PC-3 (cell line): ENCODE results near the gene PLSCR5. TPM values are rescaled to one million over a fixed set of nuclear protein-coding genes. Genes with fewer than 3 reads are reported as not detected.

Experiments used
- ATAC-seq: fragments of 200-7000 bp; cut with Tn5 transposase; 2 replicates; pipeline ENCODE4 v1.9.1; 2020; ENCODE audit warnings: mild to moderate bottlenecking, moderate library complexity
- BruUV-seq: library from RNA; stranded (reverse); fragments of 400-500 nt; replicated peaks from 2 replicates; lab custom pipeline; 2021; lab: Mats Ljungman, UMichigan
- CTCF ChIA-PET: fragments of 300-600 bp; sonication (Branson Sonifier 250); formaldehyde crosslinking; loops from one replicate; lab custom pipeline; 2022; ENCODE audit warnings: antibody characterized with exemption; lab: Charles Lee
- POLR2A ChIA-PET: fragments of 300-600 bp; sonication (Branson Sonifier 250); formaldehyde crosslinking; loops from one replicate; lab custom pipeline; 2022; ENCODE audit warnings: antibody characterized with exemption; ENCODE audit not compliant: unreplicated experiment; lab: Charles Lee
- DNase-seq: peaks from one replicate; pipeline ENCODE4 v3.0.0-alpha.2; 2015
- H2AFZ ChIP-seq: fragments of 300-600 bp; sonication (generic); 2 replicates; pipeline ENCODE4 v1.6.0; 2016; ENCODE audit warnings: antibody characterized with exemption, low read length
- H3F3A ChIP-seq: fragments of 300-600 bp; sonication (generic); one replicate; pipeline ENCODE4 v1.6.0; 2017; ENCODE audit warnings: antibody characterized with exemption, low read length, control low read depth, mild to moderate bottlenecking; ENCODE audit not compliant: unreplicated experiment
- H3K27ac ChIP-seq: fragments of 300-600 bp; sonication (generic); 2 replicates; pipeline ENCODE4 v1.5.1; 2016; ENCODE audit warnings: mild to moderate bottlenecking, low read length
- H3K27me3 ChIP-seq: fragments of 300-600 bp; sonication (generic); 2 replicates; pipeline ENCODE4 v1.6.1; 2016; ENCODE audit warnings: low read length, mixed read lengths
- H3K36me3 ChIP-seq: fragments of 300-600 bp; sonication (generic); 2 replicates; pipeline ENCODE4 v1.6.1; 2016; ENCODE audit warnings: low read depth, mixed run types, low read length, mixed read lengths
- H3K4me1 ChIP-seq: fragments of 300-600 bp; sonication (generic); 2 replicates; pipeline ENCODE4 v1.5.1; 2016; ENCODE audit warnings: low read length; ENCODE audit not compliant: insufficient read depth
- H3K4me2 ChIP-seq: fragments of 300-600 bp; sonication (generic); 2 replicates; pipeline ENCODE4 v1.6.0; 2016; ENCODE audit warnings: low read length
- H3K4me3 ChIP-seq: fragments of 300-600 bp; sonication (generic); 2 replicates; pipeline ENCODE4 v1.5.1; 2016; ENCODE audit warnings: mild to moderate bottlenecking, low read length, mixed read lengths
- H3K79me2 ChIP-seq: fragments of 300-600 bp; sonication (generic); 2 replicates; pipeline ENCODE4 v1.6.1; 2017; ENCODE audit warnings: low read length, mixed read lengths
- H3K9ac ChIP-seq: fragments of 300-600 bp; sonication (generic); 2 replicates; pipeline ENCODE4 v1.6.0; 2016; ENCODE audit warnings: mild to moderate bottlenecking, low read length
- H3K9me2 ChIP-seq: fragments of 300-600 bp; sonication (generic); replicated peaks from 2 replicates; pipeline ENCODE4 v1.6.1; 2016; ENCODE audit warnings: mixed run types, low read length, mixed read lengths
- H3K9me3 ChIP-seq: fragments of 300-600 bp; sonication (generic); 2 replicates; pipeline ENCODE4 v1.6.1; 2016; ENCODE audit warnings: low read length, mixed read lengths
- H4K20me1 ChIP-seq: fragments of 300-600 bp; sonication (generic); 2 replicates; pipeline ENCODE4 v1.6.1; 2016; ENCODE audit warnings: low read length, mixed read lengths
- CTCF ChIP-seq: fragments of 300-600 bp; sonication (generic); conservative IDR thresholded peaks from 2 replicates; pipeline ENCODE4 v1.5.1; 2017; ENCODE audit warnings: antibody characterized with exemption, low read depth, mild to moderate bottlenecking, low read length
- EZH2 ChIP-seq: fragments of 300-600 bp; sonication (generic); IDR thresholded peaks from one replicate; pipeline ENCODE4 v1.6.1; 2017; ENCODE audit warnings: antibody characterized with exemption, mild to moderate bottlenecking, low read length; ENCODE audit not compliant: unreplicated experiment
- EZH2phosphoT487 ChIP-seq: fragments of 300-600 bp; sonication (generic); IDR thresholded peaks from 2 replicates; pipeline ENCODE4 v1.6.1; 2018; ENCODE audit warnings: mild to moderate bottlenecking, antibody characterized with exemption, low read length, borderline replicate concordance
- intact Hi-C: fragments of 100-400 bp; cut with micrococcal nuclease; formaldehyde crosslinking; loops from 2 replicates; pipeline ENCODE4 v1.9.0; 2023
- total RNA-seq: library from RNA; depleted of rRNA; stranded (reverse); fragments of >200 nt; gene quantifications from 2 replicates; pipeline ENCODE4 v1.2.3, GENCODE V29; 2014

Gene PLSCR5
- total RNA-seq, 1 experiment from 2014 or later: not detected

- no peaks in the 10 kb centered on the region for H3K9me2 ChIP-seq
- ChIA-PET CTCF (no interaction called here), POLR2A (interaction anchor here (0.5 kb wide), 1 partner anchor 26 kb away, joined by 3 read pairs; no protein-coding TSS in a partner anchor)
- TF ChIP-seq CTCF (no peak), EZH2phosphoT487 (no peak), EZH2 (no peak)
- H3K4me3 ChIP-seq: no peak overlapping the region
- H3K79me2 ChIP-seq: peaks cover 36% of the 10 kb centered on the region
- DNase-seq (peak; percentile 31), ATAC-seq (no peak)
- H3K4me2 ChIP-seq: no peak overlapping the region
- H2AFZ ChIP-seq: no peak overlapping the region
- H3K4me1 ChIP-seq: peaks cover 29% of the 10 kb centered on the region
- peaks cover 21% of the 10 kb centered on the region for H4K20me1 ChIP-seq
- H3F3A ChIP-seq: no peaks in the 10 kb centered on the region
- no peak overlapping the region for H3K9ac ChIP-seq
- H3K36me3 ChIP-seq: no peaks in the 10 kb centered on the region
- no peak overlapping the region for H3K27ac ChIP-seq
- BruUV-seq: no TSS peak
- H3K27me3 ChIP-seq: no peaks in the 10 kb centered on the region
- intact Hi-C loops: no loop called here
- no peaks in the 10 kb centered on the region for H3K9me3 ChIP-seq
Observed at GRCh38 chr3:146546366-146546965, 58.7 kb downstream of the PLSCR5 start.

- peak overlapping the region; percentile 96 for H3K9ac ChIP-seq
- H3K9me2 ChIP-seq: no peaks in the 10 kb centered on the region
- no peaks in the 10 kb centered on the region for H3K36me3 ChIP-seq
- H3K79me2 ChIP-seq: peaks cover 50% of the 10 kb centered on the region
- H3K9me3 ChIP-seq: no peaks in the 10 kb centered on the region
- ChIA-PET CTCF (interaction anchor here (0.6 kb wide), 1 partner anchor 39 kb away, joined by 4 read pairs; no protein-coding TSS in a partner anchor), POLR2A (interaction anchor here (0.6 to 0.7 kb wide), 10 partner anchors 10 to 1698 kb away, joined by 3 to 7 read pairs (median 4); partner anchors contain the start of gene PLSCR2)
- peak overlapping the region; percentile 76 for H2AFZ ChIP-seq
- peaks cover 32% of the 10 kb centered on the region for H3K4me1 ChIP-seq
- H3K4me2 ChIP-seq: peak overlapping the region; percentile 93
- H3K4me3 ChIP-seq: peak overlapping the region; percentile 92
- TF ChIP-seq EZH2 (no peak), CTCF (no peak), EZH2phosphoT487 (no peak)
- TSS peak; percentile 95 for BruUV-seq
- DNase-seq: no peak
- no peaks in the 10 kb centered on the region for H3F3A ChIP-seq
- H3K27ac ChIP-seq: peak overlapping the region; percentile 89
- peaks cover 23% of the 10 kb centered on the region for H4K20me1 ChIP-seq
- ATAC-seq: no peak
- no peaks in the 10 kb centered on the region for H3K27me3 ChIP-seq
- intact Hi-C loops: loop anchor here (1.0 to 5.0 kb wide), 3 partner anchors 39 to 167 kb away; partner anchors contain the start of gene PLSCR2
Observed at GRCh38 chr3:146544929-146545528, 60.1 kb downstream of the PLSCR5 start.
